Putamen (tissue), 1 donor: ENCODE measurements around the gene RMDN2.
"Not testable (repeated sequence)": the region's sequence is repeated elsewhere in the genome, so short reads cannot be mapped to it uniquely, and the experiment has no call there.

Experiments
- DNase-seq: peaks from one replicate; pipeline ENCODE4 v3.0.0-alpha.2; 2016; ENCODE audit warnings: low spot score

The RMDN2 gene

GRCh38 chr2:37993143-37993542 lies 68.1 kb downstream of the RMDN2 start:
- DNase-seq: no peak

GRCh38 chr2:37997629-37998028 lies 72.5 kb downstream of the RMDN2 start:
- DNase-seq: no peak

GRCh38 chr2:38000485-38001222 lies 75.6 kb downstream of the RMDN2 start:
- DNase-seq: no peak

GRCh38 chr2:38010187-38010586 lies 85.1 kb downstream of the RMDN2 start:
- DNase-seq: not testable (repeated sequence)

GRCh38 chr2:38010995-38011394 lies 85.9 kb downstream of the RMDN2 start:
- DNase-seq: no peak

- no peak for DNase-seq
These were observed 88.2 kb downstream of the RMDN2 start for GRCh38 chr2:38013158-38013752.

GRCh38 chr2:38016219-38016618 lies 91.1 kb downstream of the RMDN2 start:
- DNase-seq: no peak

GRCh38 chr2:38017836-38018235 lies 92.7 kb downstream of the RMDN2 start:
- no peak for DNase-seq

GRCh38 chr2:38020359-38021069 lies 95.4 kb downstream of the RMDN2 start:
- not testable (repeated sequence) for DNase-seq

- DNase-seq: no peak
These were observed 96.5 kb downstream of the RMDN2 start for GRCh38 chr2:38021589-38021988.

- DNase-seq: no peak
These were observed 101.8 kb downstream of the RMDN2 start for GRCh38 chr2:38026846-38027245.

GRCh38 chr2:38028829-38029228 lies 103.7 kb downstream of the RMDN2 start:
- no peak for DNase-seq

- DNase-seq: no peak
These were observed 104.4 kb downstream of the RMDN2 start for GRCh38 chr2:38029512-38029911.

- no peak for DNase-seq
These were observed 105.7 kb downstream of the RMDN2 start for GRCh38 chr2:38030635-38031355.

GRCh38 chr2:38032946-38033345 lies 107.9 kb downstream of the RMDN2 start:
- no peak for DNase-seq

- DNase-seq: no peak
These were observed 108.6 kb downstream of the RMDN2 start for GRCh38 chr2:38033646-38034045.

GRCh38 chr2:38035968-38036367 lies 110.9 kb downstream of the RMDN2 start:
- DNase-seq: no peak

- DNase-seq: no peak
These were observed 112.2 kb downstream of the RMDN2 start for GRCh38 chr2:38037325-38037724.

- DNase-seq: peak; percentile 10
These were observed 112.9 kb downstream of the RMDN2 start for GRCh38 chr2:38037757-38038621.

- no peak for DNase-seq
These were observed 113.6 kb downstream of the RMDN2 start for GRCh38 chr2:38038682-38039081.

GRCh38 chr2:38039121-38039910 lies 114.2 kb downstream of the RMDN2 start:
- DNase-seq: peak; percentile 11
